Neutrophil (primary cell): ENCODE data around the gene TNC.

Experiments
- H3K27ac ChIP-seq: fragments of 200-600 bp; sonication (generic); 2 replicates; pipeline ENCODE4 v1.5.1; 2016; ENCODE audit warnings: mild to moderate bottlenecking, moderate library complexity
- H3K27me3 ChIP-seq: fragments of 200-600 bp; sonication (generic); 2 replicates; pipeline ENCODE4 v1.6.0; 2016; ENCODE audit warnings: mild to moderate bottlenecking
- H3K36me3 ChIP-seq: fragments of 200-600 bp; sonication (generic); 2 replicates; pipeline ENCODE4 v1.5.1; 2017
- H3K4me1 ChIP-seq, 2 experiments: fragments of 200-600 bp in 1 of 2; sonication (generic) in 1 of 2; 1 replicate in 1 of 2; 2 replicates in 1 of 2; pipeline versions ENCODE4 v1.5.1 to v1.6.1; 2013 to 2016; ENCODE audit warnings: low read depth in 1 of 2, low read length in 1 of 2, mild to moderate bottlenecking in 1 of 2, moderate library complexity in 1 of 2; ENCODE audit not compliant: control insufficient read depth in 1 of 2, insufficient read depth in 1 of 2
- H3K4me3 ChIP-seq, 2 experiments: fragments of 200-600 bp in 1 of 2; sonication (generic) in 1 of 2; 1 replicate in 1 of 2; 2 replicates in 1 of 2; pipeline ENCODE4 v1.5.1; 2013 to 2016; ENCODE audit warnings: low read depth in 1 of 2, low read length in 1 of 2, mild to moderate bottlenecking in 1 of 2, moderate library complexity in 1 of 2
- H3K9me3 ChIP-seq: fragments of 200-600 bp; sonication (generic); 2 replicates; pipeline ENCODE4 v1.5.1; 2016
- TF ChIP-seq, protein P1 (sequence below): fragments of 200-600 bp; sonication (generic); IDR thresholded peaks from 2 replicates; pipeline ENCODE4 v1.5.1; 2016; ENCODE audit warnings: antibody characterized with exemption

The TNC gene

DNA sequence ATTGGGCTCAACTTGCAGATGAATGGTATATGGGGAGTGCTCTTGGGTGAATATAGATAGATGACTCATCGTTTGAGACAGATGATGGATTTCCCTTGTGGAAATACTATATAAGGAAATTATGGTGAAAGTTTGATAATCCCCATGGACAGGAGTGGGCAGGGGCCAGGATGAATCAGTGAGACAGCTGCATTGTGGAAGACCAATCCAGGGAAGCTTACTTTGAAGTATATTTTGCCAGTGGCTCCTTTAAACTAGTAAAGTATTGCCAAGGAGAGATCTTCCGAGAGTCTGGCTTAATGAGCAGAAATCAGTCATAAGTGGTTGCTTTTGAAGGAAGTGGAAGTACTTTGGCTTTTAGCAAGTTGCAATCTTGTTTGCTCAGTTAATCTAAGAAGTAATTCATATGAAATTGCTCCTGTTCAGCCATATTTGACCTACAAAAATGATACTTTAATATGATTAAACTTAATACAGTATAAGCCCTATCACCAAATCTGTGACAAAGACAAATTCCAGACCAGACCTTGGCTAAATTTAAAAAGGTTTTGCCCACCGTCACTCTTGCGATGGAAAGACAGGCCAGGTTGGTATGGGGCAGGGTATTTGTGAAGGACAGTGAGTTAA lies 9.3 kb upstream of the TNC start:
- TF ChIP-seq, protein P1, sequence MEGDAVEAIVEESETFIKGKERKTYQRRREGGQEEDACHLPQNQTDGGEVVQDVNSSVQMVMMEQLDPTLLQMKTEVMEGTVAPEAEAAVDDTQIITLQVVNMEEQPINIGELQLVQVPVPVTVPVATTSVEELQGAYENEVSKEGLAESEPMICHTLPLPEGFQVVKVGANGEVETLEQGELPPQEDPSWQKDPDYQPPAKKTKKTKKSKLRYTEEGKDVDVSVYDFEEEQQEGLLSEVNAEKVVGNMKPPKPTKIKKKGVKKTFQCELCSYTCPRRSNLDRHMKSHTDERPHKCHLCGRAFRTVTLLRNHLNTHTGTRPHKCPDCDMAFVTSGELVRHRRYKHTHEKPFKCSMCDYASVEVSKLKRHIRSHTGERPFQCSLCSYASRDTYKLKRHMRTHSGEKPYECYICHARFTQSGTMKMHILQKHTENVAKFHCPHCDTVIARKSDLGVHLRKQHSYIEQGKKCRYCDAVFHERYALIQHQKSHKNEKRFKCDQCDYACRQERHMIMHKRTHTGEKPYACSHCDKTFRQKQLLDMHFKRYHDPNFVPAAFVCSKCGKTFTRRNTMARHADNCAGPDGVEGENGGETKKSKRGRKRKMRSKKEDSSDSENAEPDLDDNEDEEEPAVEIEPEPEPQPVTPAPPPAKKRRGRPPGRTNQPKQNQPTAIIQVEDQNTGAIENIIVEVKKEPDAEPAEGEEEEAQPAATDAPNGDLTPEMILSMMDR = no peak
- Histone ChIP-seq H3K27me3 (no peaks in the 10 kb centered on the region), H3K4me1 (no peaks in the 10 kb centered on the region), H3K27ac (no peak overlapping the region), H3K9me3 (no peaks in the 10 kb centered on the region), H3K36me3 (no peaks in the 10 kb centered on the region), H3K4me3 (no peak overlapping the region)

GRCh38 chr9:115126404-115126803 lies 8.4 kb upstream of the TNC start:
- no peaks in the 10 kb centered on the region for H3K4me1 ChIP-seq
- H3K4me3 ChIP-seq = no peak overlapping the region
- H3K27me3 ChIP-seq = no peaks in the 10 kb centered on the region
- H3K27ac ChIP-seq = no peak overlapping the region
- H3K9me3 ChIP-seq = no peaks in the 10 kb centered on the region
- TF ChIP-seq, protein P1 = no peak
- H3K36me3 ChIP-seq = no peaks in the 10 kb centered on the region

DNA sequence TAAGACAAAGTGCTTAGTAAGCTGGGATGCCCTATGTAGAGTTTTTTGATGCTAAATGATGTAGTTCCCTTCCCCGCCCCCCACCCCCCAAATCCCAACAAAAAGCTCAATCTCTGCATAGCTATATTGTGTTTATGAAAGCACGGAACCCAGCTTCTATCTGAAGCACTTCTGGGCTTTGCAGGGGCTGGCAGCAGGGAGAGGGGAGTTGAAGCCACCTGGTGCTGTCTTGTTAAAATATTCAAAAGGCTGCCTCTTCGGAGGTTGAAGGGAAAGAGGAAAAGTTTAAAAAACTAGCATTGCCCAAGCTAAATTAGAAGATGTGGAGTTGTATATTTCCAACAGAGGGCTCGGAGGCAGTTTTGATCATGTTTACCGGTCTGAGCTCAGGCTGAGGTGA lies 5.0 kb upstream of the TNC start:
- Histone ChIP-seq H3K27ac (no peak overlapping the region), H3K4me1 (no peaks in the 10 kb centered on the region), H3K9me3 (no peaks in the 10 kb centered on the region), H3K27me3 (peaks cover 33% of the 10 kb centered on the region), H3K4me3 (no peak overlapping the region), H3K36me3 (no peaks in the 10 kb centered on the region)
- TF ChIP-seq, protein P1 = no peak

DNA sequence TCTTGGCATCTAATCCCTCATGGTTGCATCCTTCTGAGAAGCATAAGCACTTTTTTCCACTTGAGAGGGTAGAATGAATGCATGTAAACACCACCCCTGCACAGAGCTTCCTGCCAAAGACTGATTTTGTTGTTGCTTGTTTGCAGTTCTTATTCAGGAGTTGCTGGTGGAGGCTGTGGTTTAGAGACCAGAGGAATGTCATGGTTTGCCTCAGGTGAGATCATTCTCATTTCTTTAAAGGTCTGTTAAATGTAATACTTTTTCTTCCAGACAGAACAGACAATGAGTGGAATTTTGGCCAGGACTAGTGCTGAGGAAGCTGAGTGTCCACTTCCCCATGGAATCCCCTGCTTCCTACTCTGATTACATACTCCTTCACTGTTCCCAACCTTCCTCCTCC lies 3.2 kb upstream of the TNC start:
- no peak overlapping the region for H3K27ac ChIP-seq
- no peaks in the 10 kb centered on the region for H3K4me1 ChIP-seq
- no peaks in the 10 kb centered on the region for H3K9me3 ChIP-seq
- TF ChIP-seq, protein P1 = no peak
- no peaks in the 10 kb centered on the region for H3K36me3 ChIP-seq
- no peak overlapping the region for H3K4me3 ChIP-seq
- peaks cover 51% of the 10 kb centered on the region for H3K27me3 ChIP-seq

DNA sequence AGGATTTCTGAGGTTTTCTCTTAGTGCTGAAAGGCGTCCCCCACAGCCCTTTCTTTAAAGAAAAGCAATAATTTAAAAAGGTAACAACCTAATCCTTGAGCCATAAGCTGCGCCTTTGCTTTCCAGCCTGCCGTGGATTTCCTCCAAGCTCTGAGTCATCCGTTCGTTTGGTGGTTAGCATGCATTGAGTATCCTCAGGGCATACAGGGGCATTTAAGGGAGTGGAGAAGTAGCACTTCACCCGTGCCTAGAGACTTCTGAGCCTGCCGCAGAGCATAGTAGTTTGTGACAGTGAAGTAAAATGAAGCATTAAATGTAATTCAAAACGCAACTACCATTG lies 892 bp upstream of the TNC start:
- Histone ChIP-seq H3K36me3 (no peaks in the 10 kb centered on the region), H3K27ac (no peak overlapping the region), H3K4me3 (no peak overlapping the region), H3K27me3 (peaks cover 66% of the 10 kb centered on the region), H3K9me3 (no peaks in the 10 kb centered on the region), H3K4me1 (no peaks in the 10 kb centered on the region)
- TF ChIP-seq, protein P1 = no peak
